GM21390 (cell line): ENCODE measurements around the gene FLT4.

Experiments
- ATAC-seq: cut with Tn5 transposase; IDR thresholded peaks from one replicate; pipeline ENCODE4 v1.9.1; 2021; ENCODE audit not compliant: unreplicated experiment

Gene FLT4

GRCh38 chr5:180608572-180609310 is 40.7 kb downstream of the FLT4 start:
- ATAC-seq, result no peak

DNA sequence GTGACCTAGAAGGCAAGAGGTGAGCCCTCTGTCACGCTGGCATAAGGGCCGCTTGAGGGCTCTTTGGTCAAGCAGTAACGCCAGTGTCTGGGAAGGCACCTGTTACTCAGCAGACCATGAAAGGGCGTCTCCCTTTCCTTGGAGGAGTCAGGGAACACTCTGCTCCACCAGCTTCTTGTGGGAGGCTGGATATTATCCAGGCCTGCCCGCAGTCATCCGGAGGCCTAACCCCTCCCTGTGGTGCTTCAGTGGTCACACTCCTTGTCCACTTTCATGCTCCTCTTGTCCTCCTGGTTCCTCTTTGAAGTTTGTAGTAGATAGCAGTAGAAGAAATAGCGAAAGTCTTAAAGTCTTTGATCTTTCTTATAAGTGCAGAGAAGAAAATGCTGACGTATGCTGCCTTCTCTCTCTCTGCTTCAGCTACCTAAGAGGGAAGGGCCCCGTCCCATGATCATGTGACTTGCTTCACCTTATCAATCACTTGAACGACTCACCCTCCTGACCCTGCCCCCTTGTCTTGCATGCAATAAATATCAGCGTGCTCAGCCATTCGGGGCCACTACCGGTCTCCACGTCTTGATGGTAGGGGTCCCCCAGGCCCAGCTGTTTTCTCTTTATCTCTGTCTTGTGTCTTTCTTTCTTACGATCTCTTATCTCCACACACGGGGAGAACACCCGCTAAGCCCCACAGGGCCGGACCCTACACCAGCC is 41.4 kb downstream of the FLT4 start:
- ATAC-seq, result no peak

DNA sequence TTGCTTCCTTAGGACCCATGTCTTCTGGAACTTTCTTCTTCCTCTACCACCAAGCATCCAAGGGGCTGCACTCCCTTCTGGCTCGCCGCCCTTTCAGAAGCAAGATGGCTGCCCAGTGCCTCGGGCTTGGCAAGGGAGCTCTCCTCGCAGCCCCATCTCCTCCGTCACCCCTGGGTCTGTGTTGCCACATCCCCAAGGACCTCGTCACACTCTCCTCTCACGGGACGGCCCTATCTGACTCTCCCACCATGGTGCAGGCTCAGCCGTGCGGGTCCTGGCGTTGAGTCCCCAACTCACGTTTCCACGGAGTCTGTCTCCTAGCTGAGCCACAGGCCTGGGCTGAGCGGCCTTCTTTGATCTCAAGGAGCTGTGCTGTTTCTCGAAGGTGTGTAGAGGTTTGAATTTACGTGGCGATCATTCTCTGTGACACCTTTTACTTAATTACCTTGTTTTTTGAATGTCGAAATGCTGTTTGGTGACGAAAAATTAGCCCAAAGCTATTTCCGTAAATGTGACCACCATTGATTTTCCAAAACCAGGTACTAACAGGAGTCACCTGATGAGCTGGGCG is 43.1 kb downstream of the FLT4 start:
- no peak for ATAC-seq

GRCh38 chr5:180605554-180606214 is 43.7 kb downstream of the FLT4 start:
- no peak for ATAC-seq

DNA sequence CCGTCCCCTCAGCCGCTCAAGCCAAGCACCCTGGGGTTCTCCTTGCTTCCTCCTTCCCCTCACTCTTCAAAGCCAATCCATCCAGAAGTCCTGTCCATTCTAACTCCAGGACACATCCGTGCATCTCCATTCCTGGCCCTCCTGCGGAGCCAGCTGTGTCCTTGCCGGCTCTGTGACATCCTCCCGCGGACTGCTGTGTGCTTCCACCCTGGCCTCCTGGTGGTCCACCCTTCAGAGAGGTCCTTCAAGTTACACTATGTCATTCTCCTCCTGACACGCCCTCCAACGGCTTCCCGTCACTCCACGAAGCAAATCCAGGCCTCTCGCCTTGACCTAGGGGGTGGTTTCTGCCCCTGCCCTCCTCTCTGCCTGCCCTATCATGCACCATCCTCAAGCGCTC is 45.1 kb downstream of the FLT4 start:
- no peak for ATAC-seq

GRCh38 chr5:180603076-180603594 is 46.3 kb downstream of the FLT4 start:
- ATAC-seq, result no peak

- no peak for ATAC-seq
Observed at GRCh38 chr5:180602481-180603075, 46.8 kb downstream of the FLT4 start.

GRCh38 chr5:180601591-180602480 is 47.6 kb downstream of the FLT4 start:
- ATAC-seq, result no peak

DNA sequence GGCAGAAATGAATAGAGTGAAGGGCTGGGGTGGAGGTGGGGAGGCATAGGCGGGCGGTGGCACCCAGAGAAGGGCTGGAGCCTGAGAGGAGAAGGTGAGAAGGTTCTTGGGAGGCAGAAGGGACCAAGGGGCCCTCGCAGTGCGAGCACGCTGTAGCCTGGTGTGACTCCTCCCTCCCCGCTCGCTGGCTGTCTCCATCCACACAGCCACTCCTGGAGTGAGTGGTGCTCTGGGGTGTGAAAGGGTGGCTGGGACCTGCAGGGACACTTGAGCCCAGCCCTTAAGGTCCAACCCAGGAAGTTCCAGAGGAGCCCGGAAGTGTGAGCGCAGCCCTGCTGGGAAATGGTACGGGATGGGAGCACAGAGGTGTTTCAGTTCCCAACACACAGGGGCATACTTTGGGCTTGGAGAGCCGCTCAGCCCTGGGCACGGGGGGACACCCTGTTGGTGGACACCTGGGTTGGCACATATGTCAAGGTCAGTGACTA is 48.8 kb downstream of the FLT4 start:
- ATAC-seq, result no peak

DNA sequence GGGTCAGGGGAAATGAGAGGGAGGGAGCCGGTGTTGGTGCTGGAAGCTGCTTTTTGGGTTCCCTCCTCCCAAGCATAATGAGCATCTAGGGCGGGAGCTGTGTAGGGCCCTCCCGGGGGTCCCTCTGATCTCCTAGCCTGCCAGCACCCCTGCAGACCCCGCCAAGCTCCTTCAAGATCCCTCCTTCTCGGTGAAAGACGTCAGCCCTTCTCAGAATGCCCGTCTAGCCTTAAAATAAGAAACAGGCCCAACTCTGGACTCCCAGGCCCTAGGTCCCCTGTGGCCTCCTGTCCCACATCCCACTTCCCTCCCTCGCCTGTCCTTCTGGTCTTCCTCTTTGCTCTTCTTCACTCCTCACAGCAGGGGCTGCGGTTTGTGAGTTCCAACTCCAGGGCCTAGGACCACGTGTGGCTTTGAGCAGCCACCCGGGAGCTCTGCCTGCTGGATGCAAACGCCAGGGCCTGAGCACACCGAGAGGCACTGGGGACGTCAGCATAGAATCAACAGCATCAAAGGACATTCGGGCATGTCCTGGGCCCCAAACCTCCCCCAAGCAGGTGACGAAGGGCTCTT is 49.3 kb downstream of the FLT4 start:
- ATAC-seq, result no peak

DNA sequence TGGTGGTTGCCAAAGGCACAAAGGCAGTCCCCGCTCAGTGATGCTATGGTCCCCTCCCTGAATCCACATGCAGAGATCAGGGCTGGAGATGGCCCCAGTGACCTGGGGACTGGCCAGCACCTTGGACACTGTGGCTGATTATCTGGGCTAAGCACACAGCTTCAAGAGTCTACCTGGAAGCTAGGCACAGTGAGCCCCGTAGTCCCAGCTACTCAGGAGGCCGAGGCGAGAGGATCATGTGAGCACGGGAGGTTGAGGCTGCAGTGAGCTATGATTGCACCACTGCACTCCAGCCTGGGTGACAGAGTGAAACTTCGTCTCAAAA is 49.8 kb downstream of the FLT4 start:
- no peak for ATAC-seq

DNA sequence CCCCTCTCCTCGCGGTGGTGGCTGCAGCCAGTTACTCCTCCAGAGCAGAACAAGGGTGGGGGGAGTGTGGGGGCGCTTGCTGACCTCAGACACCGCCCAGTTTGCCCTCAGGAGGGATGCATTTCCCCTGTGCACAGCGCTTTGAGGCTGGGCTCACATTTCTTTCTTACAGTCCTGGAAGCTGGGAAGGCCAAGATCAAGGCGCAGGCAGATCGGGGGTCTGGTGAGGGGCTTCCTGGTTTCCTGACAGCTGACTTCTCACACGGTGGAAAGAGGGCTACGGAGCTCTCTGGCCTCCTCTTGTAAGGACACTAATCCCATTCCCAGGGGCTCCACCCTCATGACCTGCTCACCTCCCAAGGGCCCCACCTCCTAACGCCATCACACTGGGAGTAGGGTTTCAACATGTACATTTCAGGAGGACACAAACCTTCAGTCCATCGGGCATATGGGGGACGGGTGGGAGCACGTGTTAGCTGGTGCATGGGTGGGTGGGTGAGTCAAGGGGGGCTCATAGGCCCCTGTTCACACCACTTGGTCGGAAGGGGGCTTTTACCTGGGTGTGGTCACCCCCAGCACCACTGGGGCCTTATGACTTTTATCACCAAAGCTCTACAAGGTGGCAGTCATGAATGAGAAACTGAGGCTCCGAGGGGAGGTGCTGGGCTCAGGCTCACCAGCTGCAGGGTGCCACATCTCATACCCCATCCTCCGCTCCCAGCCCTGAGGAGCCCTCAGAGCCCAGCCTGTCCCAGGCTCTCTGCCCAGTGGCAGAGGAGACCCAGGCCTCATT is 50.4 kb downstream of the FLT4 start:
- ATAC-seq, result no peak

- ATAC-seq, result no peak
Observed at GRCh38 chr5:180598316-180598701, 51.1 kb downstream of the FLT4 start.

- ATAC-seq, result no peak
Observed at GRCh38 chr5:180596668-180597231, 52.6 kb downstream of the FLT4 start.

DNA sequence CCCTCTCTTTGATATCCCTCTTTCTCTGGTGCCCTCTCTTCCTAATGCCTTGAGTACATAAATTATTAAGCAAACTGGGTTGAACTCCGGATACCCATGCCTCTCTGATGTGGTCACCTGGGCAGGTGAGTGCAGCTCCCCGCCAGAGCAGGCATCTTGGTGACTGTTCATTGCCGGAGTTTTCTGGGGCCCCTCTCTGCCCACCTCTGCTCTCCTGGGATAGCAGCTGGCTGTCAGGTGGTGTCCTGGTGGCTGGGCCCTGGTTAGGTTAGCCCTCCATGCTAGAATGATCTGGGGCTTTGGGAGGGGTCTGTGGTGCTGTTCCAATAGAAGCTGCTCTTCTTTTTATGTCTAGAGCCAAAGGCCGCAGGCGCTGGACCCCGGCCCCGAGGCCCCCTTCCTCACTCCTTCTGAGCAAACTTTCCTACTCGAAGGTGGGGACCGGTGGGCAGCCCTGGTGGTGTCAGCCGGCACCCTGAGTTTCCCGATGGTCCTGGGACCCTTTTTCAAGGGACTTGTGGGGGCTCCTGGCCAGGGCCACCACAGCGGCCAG is 53.2 kb downstream of the FLT4 start:
- ATAC-seq, result no peak

GRCh38 chr5:180595381-180596114 is 53.9 kb downstream of the FLT4 start:
- ATAC-seq, result no peak

DNA sequence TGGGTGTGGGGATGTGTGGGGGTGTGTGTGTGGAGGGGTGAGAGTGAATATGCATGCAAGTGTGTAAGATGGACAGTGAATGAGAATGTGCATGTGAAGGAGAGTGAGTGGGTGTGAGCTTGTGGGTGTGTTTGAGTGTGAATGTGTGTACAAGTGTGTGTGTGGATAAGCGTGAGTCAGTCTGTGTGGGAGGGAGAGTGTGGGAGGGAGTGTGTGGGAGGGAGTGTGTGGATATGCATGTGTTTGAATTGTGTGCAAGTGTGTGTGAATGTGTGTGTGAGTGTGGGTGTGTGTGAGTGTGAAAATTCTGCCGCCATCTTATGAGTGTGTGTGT is 54.4 kb downstream of the FLT4 start:
- ATAC-seq, result no peak
